DMS79 treated with DMSO at 0.1 percent for 48 hours (cell line): Measurements from ENCODE around the gene SH3BP1.

ENCODE experiments used
- DNase-seq: peaks from one replicate; lab custom pipeline; 2025; lab: John Stamatoyannopoulos, UW

The SH3BP1 gene

DNA sequence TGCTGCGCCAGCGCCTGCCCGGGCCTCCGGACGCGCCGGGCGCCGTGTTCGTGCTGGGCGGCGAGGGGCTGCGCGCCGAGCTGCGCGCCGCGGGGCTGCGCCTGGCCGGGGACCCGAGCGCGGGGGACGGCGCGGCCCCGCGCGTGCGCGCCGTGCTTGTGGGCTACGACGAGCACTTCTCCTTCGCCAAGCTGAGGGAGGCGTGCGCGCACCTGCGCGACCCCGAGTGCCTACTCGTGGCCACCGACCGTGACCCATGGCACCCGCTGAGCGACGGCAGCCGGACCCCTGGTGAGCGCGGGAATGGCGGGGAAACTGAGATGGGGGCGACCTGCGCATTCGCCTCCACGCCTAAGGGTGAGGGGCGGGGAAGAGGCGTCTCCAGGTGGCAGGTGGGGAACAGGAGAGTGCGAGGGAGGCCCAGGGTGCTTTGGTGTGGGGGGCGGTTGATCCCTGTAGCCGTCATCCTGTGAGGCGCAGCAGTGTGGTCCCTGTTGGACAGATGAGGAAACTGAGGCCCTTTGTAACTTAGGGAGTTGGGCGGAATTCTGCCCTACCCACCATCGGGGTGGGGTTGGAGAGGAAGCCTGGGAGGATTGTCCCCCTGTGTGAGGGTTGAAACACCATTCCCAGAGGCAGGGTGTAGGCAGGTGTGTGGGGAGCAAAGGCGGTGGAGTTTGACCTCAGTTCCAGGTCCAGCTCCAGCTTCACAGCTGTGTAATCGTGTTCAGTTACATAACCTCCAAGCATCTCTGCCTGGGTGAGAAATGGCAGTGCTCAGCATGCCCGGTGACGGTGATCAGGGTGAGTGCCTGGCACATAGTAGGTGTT, 19.8 kb downstream of the SH3BP1 start:
- DNase-seq, result no peak

DNA sequence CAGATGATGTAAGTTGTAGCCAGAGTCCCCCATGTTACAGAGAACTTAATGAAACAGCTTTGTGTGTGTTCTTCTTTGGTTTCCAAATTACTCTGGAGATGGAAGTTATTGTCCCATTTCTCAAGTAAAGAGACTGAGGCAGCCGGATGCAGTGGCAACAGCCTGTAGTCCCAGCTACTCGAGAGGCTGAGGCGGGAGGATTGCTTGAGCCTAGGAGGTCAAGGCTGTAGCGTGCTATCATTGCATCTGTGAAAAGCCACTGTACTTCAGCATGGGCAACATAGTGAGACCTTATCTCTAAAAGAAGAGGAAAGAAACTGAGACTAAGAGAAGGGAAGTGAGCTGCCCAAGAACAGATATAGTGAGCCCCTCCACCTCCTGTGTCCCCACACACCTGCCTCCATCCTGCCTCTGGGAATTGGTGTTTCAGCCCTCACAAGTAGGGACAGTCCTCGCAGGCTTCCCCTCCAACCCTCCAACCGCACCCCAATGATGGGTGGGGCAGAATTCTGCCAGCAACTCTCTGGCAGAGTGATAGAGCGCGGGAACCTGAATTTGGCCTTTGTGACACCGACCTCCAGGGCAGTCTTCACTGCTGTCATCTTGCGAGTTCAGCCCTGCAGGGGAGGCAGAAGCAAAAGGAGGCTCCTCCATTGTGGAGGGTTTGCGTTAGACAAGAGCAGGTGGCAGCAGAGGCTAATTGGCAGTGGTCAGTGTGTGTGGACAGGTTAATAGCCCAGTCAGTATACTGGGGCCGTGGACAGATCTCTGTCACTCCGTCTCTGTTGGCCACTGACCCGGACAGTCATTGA, 20.6 kb downstream of the SH3BP1 start:
- DNase-seq, result no peak

DNA sequence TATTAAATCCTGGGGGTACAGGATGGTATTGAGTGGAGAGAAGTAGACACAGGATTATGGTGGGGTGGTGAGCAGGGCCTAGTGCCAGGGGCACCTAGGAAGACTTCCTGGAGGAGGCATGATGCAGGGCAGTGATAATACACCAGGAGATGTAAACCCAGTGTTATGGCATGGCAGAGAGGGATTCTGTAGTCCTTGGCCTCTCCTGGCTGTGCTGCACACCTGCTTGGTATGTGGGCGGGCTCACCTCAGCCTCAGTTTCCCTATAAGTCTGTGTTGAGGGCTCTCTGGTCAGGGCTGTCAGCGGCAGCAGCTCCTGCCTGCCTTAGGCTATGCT, 21.2 kb downstream of the SH3BP1 start:
- no peak for DNase-seq

DNA sequence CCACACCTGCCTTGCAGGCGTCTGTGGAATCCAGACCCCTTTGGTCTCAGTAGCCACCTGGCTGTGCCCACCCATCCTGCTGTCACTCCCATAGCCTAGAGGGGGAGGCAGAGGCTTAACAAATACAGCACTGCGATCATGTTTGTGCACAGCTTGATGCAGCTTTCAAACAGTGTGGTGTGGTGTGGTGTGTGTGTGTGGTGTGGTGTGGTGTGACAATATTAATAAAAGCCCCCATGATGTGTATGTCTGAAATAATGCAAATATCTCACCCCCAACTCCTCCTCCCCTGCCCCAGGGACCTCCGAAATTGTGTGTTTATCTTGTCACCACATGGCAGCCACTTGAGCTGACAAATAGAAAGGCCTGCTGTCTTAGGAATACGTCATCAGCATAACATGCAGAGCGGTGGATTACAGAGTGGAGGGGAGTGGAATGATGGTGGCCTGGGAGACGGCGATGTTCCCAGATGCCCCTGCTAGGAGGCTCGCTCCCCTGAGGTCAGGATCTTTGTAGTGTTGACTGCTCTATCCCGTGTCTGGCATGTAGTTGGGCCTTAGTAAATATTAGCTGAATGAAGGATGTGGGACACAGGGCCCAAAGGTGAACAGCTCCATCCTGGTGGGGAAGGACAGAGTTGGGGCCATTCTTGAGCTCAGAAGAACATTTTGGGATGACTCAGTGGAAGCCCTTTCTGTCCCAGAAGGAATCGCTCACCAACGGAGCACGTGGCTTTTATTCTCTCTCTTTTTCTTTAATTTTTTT, 21.9 kb downstream of the SH3BP1 start:
- peak; percentile 38 for DNase-seq

DNA sequence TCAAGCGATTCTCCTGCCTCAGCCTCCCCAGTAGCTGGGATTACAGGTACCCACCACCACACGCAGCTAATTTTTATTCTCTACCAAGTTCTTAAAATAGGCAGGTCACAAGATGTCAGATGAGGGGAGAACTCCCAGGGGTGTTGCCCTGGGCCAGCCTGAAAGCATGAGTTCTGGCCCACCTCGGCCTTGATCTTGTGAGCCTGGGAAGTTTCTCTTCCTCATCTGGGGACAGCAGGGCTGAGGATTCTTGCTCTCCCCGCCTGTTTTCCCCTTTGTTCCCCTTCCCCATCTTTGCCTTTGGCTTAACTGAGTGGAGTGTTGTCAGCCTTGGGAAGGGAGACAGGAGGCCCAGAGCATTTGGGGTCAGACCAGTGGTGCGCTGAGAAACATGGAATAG, 22.6 kb downstream of the SH3BP1 start:
- DNase-seq, result no peak

DNA sequence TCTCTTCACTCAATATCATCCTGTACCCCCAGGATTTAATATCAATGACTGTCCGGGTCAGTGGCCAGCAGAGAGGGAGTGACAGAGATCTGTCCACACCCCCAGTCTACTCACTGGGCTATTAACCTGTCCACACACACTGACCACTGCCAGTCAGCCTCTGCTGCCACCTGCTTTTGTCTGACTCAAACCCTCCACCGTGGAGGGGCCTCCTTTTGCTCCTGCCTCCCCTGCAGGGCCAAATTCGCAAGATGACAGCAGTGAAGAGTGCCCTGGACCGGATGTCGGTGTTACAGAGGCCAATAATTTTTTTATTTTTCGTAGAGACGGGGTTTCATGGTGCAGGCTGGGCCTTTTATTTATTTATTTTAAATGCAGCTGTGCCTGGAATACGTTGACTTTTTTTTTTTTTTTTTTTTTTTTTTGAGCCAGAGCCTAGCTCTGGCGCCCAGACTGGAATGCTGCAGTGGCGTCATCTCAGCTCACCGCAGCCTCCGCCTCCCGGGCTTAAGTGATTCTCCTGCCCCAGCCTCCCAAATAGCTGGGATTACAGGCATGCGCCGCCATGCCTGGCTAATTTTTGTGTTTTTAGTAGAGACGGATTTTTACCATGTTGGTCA, 24.2 kb downstream of the SH3BP1 start:
- DNase-seq, result no peak

DNA sequence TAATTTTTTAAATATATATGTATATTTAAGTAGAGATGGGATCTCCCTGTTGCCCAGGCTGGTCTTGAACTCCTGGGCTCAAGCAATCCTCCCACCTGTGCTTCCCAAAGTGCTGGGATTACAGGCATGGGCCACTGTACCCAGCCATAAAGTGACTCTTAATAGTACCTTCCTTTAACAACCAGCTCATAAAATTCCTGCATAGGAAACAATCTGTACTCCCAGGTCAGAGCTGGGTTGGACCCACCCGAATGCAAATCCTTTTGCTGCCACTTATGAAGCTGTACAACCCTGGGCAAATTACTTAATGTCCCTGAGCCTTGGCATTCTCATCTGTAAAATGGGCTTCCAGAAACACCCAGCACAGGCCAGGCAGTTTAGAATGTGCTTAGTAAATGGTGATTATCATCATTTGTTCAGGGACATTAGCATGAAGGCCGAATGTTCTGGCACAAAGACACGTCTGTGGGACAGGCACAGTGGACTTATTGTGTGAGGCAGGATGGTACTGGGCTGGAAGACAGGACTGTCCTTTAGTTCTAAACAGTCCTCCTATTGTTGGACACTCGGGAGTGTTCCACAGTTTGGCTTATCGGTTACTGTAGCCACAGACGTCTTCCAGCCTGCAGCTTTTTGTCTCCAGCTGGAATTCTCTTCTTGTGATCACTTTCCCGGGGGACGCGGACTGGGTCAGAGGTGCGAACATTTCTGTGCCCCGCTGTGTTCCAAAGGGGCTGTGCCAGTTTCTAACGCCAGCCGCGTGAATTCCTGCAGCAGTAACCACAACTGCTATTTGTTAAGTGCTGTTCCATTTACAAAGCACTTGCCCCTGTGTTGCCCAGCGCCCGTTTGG, 25.0 kb downstream of the SH3BP1 start:
- DNase-seq, result no peak

DNA sequence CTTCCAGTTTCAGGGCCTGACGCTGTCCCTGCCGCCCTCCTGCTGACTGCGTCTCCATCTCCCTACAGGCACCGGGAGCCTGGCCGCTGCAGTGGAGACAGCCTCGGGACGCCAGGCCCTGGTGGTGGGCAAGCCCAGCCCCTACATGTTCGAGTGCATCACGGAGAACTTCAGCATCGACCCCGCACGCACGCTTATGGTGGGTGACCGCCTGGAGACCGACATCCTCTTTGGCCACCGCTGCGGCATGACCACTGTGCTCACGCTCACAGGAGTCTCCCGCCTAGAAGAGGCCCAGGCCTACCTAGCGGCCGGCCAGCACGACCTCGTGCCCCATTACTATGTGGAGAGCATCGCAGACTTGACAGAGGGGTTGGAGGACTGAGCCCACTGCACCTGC, 26.0 kb downstream of the SH3BP1 start:
- DNase-seq, result no peak

DNA sequence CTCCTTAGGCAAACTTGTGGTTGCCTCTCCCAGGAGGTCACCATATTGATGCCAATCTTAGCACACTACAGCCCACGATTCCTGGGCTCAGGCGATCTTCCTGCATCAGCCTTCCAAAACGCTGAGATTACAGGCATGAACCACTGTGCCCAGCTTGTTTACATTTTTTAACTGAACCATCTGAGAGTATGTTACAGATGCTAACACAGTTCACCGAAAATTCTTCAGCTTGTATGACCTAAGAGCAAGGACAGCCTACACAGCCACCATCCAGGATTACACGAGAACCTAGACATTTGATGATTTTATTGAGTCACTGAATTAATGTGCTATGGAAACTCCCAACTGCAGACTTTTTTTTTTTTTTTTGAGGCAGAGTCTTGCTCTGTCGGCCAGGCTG, 30.1 kb downstream of the SH3BP1 start:
- DNase-seq, result no peak

DNA sequence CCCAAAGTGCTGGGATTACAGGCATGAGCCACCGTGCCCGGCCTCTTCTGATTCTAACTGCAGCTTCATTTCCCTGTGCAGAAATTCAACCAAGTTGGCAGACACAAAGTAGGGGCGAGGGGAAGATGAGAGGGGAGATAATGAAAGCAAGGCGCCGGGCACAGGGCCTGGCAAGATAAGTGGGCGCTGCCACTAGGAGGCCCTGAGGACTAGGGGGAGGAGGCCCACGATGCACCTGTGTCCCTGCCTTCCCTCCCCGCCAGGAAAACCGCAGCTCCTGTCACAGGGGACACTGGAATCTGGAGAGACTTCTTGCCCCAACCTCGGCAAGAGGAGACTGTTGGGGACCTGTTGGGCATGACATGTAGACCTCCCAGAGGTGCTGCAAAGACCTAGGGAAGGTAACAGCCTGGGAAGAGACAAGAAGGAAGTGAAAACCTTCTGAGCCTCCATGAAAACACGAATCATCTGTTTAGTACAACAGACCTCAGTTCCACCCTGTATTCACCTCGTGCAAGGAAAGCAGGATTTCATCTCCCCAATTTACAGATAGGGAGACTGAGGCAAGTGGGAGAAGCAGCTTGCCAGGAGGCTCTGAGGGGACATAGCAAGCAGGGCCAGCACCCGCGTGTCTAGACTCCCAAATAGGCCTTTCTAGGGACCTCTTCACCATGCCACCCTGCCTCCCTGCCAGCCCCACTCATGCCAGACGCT, 32.9 kb downstream of the SH3BP1 start:
- DNase-seq, result no peak

DNA sequence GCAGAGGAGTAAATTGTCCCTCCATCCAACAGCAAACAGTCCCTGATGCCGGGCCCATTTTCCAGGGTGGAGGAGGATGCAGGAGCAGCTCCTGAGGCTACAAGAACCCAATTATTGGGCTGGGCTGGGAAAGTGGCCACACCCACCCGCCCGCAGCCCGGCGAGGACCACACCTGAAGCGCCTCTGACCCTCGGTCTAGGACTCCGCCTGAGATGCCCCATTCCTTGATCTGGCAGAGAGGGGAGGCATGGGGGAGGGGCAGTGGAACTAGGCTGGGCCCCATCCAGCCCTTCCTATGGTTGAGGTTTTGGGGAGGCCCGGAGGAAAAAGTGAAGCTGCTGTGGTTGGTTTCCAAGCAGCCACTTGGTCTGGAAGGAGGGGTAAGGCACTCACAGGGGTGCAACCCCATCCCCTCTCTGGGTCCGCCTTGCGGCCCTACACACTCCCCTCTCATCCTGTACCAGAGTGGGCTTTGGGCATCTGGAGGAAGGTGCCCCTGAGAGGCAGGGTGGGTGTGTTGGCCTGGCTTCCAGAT, 33.5 kb downstream of the SH3BP1 start:
- no peak for DNase-seq

DNA sequence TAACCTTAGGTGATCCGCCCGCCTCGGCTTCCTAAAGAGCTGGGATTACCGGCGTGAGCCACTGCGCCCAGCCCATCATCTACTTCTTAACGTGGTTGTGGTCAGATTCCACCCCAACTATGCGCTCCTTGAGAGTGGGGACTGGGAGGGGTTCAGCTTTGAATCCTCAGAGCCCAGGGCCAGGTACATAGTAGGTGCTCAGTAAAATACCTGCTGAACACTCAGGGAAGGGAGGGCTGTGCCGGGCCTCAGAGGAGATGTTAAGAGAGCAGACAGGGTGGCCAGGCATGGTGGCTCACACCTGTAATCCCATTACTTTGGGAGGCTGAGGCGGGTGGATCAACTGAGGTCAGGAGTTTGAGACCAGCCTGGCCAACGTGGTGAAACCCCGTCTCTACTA, 34.8 kb downstream of the SH3BP1 start:
- no peak for DNase-seq

DNA sequence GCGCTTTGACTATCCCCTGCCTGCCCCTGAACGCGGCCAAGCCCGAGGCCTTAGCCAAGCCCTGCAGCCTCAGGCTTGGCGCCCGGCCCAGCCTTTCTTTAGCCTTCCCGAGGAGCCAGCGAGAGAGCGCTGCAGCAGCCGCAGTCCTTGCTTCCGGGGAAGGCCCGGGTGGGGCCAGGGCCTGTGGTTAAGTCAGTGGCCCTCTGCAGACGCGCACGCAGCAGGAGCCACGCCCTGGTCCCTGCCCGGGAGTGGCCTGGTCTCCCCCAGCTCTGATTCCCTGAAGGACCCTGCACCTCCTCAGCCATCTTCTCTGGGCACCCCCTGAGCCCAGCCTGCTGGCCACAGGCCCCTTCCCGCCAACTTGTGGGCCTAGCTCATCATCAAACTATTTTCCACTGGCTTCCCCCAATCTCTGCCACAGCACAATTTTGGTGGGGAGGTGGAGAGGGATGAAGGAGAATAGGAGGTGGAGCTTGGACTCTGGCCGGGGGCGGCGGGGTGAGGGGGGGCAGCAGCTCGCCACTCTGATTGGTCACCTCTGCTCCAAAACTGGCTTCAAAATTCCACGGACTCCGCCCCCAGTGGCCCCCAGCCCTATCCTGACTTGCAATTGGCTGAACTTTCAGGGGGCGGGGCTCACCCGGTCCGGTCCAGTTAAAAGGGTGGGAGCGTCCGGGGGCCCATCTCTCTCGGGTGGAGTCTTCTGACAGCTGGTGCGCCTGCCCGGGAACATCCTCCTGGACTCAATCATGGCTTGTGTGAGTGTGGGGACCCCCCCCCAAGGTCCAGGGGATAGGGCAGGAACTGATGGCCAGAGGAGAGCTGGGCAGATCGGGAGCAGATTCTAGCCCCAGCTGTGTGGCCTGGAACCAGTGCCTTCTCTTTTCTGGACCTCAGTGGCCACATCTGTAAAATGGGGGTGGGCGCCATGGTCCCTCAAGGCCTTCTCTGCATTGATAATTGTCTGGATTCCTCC, 35.8 kb downstream of the SH3BP1 start, which contains the start of gene LGALS1:
LGALS1 (plus strand) TSS at position 686 of the 979 bp plus-strand sequence; CDS start at position 753, 67 bp downstream.
- peak; percentile 51 for DNase-seq

DNA sequence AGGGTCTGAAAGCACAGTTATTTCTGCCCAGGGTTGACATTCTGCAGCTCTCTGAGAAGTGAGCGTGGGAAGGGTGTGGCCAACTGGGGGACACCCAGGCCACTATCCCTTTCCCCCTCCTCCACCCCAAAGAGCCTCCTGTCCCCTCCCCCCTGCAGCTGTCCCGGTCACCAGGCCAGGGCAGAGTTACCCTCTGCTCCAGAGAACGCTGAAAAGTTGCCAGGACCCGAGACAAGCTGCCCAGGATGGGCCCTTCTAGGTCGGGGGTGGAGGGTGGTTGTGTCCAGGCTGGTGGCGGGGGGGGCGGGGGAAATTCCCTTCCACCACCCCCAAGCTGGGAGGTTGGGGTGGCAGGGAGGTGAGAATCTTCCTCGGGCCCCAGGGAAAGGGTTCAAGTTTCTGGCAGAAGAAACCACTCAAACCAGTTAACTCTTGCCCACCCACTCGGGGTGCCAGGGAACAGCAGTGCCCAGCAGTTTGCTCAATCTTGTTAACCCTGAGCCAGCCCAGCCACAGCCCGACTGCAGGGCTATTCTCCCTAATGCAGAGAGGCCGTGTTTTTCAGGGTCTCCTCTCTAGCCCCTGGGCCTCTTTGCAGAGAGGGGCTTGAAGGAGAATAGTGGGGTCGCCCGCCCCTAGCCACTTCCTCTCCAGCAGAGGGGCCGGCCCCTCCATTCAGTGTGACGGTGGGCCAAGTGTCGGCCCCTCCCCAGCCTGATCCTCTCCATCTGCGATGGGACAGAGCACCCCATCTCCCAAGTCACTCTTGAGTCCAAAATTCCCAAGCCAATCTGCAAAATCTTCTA, 36.7 kb downstream of the SH3BP1 start:
- no peak for DNase-seq

DNA sequence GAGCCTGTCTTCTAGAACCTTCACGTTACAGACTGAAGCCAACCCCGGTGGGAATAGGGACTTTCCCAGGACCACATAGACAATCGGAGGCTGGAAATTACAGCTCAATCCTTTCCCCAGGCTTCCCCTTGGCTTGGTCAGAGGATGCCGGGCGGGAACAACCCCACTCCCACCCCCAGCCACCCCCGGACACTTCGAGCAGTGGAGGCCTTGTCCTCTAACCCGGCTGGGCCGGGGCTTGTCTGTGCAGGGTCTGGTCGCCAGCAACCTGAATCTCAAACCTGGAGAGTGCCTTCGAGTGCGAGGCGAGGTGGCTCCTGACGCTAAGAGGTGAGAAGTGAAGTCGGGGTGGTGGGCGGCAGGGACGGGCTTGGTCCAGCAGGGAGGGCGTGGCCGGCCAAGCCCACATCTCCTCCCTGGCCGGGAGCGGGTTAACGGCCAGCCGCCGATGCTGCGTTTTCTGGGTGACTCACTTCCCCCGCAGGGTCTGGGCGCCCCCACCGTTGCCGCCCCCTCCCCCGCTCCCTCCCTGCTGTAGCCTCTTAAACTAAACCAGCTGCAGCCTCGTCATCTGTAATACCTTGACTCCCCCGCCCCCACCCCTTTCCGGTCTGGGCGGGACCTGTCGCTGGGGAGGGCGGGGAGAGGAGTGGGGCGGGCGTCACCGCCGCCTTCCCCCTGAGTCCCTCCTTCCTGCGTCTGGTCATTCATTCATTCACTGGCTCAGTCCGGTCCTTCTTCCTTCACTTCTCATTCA, 37.4 kb downstream of the SH3BP1 start:
- peak; percentile 26 for DNase-seq

DNA sequence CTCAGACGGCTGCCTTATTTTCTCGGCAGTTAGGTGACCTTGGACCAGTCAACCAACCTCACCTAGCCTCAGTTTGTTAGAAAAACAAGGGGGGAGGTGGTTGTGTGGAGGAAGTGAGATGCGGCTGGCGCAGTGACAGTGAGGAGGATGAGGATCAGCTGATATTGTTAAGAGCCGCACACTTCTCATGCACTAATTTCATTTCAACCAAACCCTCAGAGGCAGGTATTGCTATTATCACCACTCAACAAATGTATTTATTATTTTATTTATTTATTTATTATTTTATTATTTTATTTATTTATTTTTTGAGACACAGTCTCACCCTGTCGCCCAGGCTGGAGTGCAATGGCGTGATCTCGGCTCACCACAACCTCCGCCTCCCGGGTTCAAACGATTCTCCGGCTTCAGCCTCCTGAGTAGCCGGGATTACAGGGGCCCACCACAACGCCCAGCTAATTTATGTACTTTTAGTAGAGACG, 38.1 kb downstream of the SH3BP1 start:
- DNase-seq, result no peak

DNA sequence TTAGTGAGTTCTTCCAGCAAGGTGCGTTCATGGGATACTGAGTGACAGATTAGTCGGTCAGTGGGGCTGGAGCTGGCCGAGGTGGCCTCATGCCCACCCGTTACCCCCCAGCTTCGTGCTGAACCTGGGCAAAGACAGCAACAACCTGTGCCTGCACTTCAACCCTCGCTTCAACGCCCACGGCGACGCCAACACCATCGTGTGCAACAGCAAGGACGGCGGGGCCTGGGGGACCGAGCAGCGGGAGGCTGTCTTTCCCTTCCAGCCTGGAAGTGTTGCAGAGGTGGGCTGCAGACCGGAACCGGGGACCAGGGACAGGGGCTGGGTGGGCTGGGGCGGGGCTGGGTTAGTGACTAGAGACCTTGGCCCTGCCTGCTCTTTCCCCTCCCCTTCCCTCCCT, 38.9 kb downstream of the SH3BP1 start:
- no peak for DNase-seq
